ES-I3 (cell line): ENCODE data around the gene NTN4.
"Not testable (repeated sequence)": the region's sequence is repeated elsewhere in the genome, so short reads cannot be mapped to it uniquely, and the experiment has no call there.

Experiments used
- H3K36me3 ChIP-seq: 2 replicates; pipeline ENCODE4 v1.6.1; 2013; ENCODE audit warnings: mild to moderate bottlenecking, low read length, control low read depth, moderate library complexity; ENCODE audit not compliant: insufficient read depth
- H3K4me1 ChIP-seq: 2 replicates; pipeline ENCODE4 v1.6.1; 2013; ENCODE audit warnings: mild to moderate bottlenecking, control low read depth, low read length; ENCODE audit not compliant: insufficient read depth
- H3K9ac ChIP-seq: 2 replicates; pipeline ENCODE4 v1.6.1; 2013; ENCODE audit warnings: low read depth, mild to moderate bottlenecking, low read length, moderate library complexity
- H3K9me3 ChIP-seq: 2 replicates; pipeline ENCODE4 v1.6.1; 2013; ENCODE audit warnings: mild to moderate bottlenecking, low read length, moderate library complexity; ENCODE audit not compliant: control insufficient read depth, insufficient read depth

Gene NTN4

DNA sequence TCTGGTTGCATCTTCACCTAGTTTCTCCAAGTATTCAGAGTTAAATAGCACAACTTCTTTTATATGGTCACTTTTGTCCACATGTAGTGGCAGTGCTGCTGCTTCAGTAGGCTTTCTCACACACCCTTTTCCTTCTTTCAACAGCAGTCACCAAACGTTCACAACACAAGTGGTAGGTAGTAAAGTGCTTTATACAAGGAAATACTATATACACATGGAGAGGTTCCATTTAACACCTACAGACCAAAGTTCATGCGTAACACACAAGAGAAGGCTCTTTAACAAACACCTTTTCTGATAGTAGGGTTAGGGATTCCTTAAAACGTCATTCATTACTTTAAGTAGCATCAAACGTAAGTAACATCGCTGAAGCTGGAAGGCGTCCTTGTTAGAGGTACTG lies 132.2 kb downstream of the NTN4 start:
- Histone ChIP-seq H3K9me3 (no peaks in the 10 kb centered on the region), H3K4me1 (no peaks in the 10 kb centered on the region), H3K9ac (no peak overlapping the region), H3K36me3 (no peaks in the 10 kb centered on the region)

DNA sequence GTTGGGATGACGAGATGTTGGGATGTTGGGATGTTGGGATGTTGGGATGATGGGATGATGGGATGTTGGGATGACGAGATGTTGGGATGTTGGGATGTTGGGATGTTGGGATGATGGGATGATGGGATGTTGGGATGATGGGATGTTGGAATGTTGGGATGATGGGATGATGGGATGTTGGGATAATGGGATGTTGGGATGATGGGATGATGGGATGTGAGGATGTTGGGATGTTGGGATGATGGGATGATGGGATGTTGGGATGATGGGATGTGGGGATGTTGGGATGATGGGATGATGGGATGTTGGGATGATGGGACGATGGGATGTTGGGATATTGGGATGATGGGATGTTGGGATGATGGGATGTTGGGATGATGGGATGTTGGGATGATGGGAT lies 135.9 kb downstream of the NTN4 start:
- H3K36me3 ChIP-seq, H3K4me1 ChIP-seq, H3K9me3 ChIP-seq, H3K9ac ChIP-seq: not testable (repeated sequence)

DNA sequence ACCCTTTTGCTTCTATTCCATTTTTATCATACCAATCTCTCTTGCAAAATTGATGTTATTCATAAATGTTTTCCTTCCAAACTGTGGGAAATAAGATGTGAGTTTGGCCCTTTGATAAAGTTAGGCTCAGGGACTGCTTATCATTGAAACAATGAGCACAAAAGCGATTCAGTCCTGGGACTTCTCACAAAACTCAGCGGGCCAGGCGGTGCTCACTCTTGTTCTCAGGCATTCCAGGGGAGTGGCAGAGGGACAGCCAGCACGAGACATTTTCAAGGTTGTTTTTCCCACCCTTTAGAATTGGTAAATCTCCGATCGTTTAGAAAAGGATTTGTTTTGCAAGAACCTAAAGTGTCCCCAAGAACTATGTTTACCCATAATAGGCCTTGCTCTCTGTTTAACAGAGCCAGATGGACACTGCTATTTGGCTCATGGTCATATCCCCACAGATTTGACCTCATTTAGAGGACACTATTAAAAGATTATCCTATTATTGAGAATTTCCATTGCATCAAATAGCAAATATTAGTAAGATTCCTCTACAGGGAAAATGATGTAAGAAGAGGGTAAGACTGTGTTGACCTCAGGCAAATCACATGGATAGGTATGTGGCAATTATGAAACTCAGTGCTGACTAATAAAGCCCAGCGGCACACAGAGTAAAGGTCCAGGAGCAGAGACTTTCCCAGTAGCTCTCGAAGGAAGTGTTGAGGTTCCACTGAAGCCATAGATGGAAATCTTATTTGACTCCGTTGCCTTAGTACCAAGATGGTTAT lies 136.6 kb downstream of the NTN4 start:
- Histone ChIP-seq H3K9me3 (no peaks in the 10 kb centered on the region; the same call in 1 of the 2 replicates), H3K36me3 (no peaks in the 10 kb centered on the region), H3K9ac (no peak overlapping the region), H3K4me1 (peaks cover 5% of the 10 kb centered on the region)

DNA sequence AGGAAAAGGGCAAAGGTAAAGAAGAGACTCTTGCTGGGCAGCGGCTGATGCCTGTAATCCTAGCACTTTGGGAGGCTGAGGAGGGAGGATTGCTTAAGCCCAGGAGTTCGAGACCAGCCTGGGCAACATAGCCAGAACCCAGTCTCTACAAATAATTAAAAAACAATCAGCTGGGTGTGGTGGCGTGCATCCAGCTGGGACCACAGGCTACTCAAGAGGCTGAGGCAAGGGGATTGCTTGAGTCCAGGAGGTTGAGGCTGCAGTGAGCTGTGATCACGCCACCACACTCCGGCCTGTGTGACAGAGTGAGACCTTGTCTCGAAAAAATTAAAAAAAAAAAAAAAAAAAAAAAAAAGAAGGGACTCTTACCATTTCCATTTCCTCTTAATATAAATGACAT lies 138.9 kb downstream of the NTN4 start:
- Histone ChIP-seq H3K9ac (no peak overlapping the region), H3K36me3 (no peaks in the 10 kb centered on the region), H3K9me3 (no peaks in the 10 kb centered on the region; the same call in 1 of the 2 replicates), H3K4me1 (peaks cover 13% of the 10 kb centered on the region)

DNA sequence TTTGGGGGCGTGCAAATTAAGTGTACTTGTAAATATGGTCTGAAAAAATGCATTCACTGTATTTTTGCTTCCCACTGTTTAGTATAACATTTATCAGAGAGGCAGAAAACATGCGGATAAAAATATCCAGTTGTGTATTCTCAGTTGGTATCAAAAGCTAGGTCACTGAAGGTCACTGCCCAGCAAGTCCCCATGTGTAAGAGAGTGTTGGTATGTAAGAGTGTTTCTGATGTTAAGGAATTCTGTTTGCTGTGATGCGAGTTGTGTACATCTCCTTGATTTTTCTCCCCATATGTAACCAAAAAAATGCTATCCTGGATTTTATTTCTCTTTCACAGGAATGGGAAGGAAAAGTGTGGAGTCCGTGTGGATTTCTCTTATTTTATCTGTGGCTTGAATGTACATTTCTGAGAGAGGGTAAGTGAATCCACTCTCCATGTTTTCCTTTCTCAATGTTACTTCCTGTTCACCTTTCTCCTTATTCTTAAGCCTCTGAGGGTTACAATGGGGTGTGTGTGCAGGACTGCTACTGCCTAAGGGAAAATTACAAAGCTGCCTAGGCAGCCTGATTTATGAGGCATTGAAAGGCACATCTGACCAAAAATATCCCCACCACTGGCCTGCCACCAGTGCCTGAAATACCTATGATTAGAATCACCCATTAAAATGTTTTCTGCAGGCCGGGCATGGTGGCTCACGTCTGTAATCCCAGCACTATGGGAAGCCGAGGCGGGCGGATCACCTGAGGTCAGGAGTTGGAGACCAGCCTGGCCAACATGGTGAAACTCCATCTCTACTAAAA lies 141.4 kb downstream of the NTN4 start:
- Histone ChIP-seq H3K36me3 (no peaks in the 10 kb centered on the region), H3K4me1 (peaks cover 15% of the 10 kb centered on the region), H3K9ac (no peak overlapping the region), H3K9me3 (no peaks in the 10 kb centered on the region; the same call in 1 of the 2 replicates)

DNA sequence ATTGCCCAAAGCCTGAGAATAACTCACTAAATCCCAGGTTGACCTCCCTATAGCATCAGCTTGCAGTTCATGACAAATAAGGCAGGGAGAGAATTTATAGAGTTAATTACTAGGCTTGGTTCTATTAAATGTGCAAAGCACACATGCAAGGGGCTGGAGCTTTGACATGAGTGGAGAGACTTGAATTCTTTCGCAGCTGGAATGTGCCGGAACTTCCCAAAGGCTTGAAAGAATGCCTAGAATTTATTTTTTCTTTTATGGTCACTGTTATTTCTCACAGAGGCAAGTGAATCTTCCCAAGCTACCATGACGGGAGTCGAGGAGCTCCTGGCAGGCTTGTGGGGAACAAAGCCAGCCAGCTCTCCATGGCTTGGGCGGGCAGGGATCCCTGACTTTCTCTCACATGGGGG lies 143.8 kb downstream of the NTN4 start:
- Histone ChIP-seq H3K4me1 (peaks cover 15% of the 10 kb centered on the region), H3K9me3 (no peaks in the 10 kb centered on the region; the same call in 1 of the 2 replicates), H3K36me3 (no peaks in the 10 kb centered on the region), H3K9ac (no peak overlapping the region)

DNA sequence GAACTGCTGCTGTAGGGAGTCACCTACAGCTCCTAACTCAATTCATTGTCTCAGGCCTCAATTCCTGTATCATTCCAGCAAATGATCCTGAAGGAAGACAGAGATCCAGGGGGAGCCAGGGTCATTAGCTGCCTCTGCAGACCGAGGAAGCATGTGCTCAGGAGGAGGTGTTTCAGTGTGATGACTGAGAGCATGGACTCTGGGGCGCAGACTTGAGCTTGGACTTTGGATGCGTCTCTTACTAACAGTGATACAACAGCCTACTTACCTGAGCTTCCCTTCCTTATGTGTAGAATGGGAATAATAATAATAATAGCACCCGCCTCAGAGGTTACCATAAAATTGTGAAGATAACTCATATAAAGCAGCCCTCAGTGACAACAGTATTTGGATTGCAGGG lies 147.3 kb downstream of the NTN4 start:
- H3K36me3 ChIP-seq = no peaks in the 10 kb centered on the region
- no peaks in the 10 kb centered on the region for H3K9me3 ChIP-seq
- H3K9ac ChIP-seq = no peak overlapping the region
- H3K4me1 ChIP-seq = peaks cover 9% of the 10 kb centered on the region; the same call in 1 of the 2 replicates

DNA sequence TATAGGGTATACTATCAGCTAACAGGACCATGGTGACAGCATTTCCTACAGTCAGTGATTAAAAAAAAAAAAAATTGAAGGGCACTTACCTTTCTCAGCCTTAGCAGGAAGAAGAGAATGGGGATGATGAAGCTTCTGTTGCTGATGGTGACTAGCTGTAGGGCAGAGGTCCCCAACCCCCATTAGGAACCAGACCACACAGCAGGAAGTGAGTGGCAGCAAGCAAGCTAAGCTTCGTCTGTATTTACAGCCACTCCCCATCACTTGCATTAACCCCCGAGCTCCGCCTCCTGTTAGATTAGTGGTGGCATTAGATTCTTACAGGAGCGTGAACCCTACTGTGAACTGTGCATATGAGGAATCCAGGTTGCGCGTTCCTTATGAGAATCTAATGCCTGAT lies 148.0 kb downstream of the NTN4 start:
- no peaks in the 10 kb centered on the region for H3K36me3 ChIP-seq
- H3K9me3 ChIP-seq = no peaks in the 10 kb centered on the region
- peaks cover 9% of the 10 kb centered on the region; the same call in 1 of the 2 replicates for H3K4me1 ChIP-seq
- H3K9ac ChIP-seq = no peak overlapping the region

DNA sequence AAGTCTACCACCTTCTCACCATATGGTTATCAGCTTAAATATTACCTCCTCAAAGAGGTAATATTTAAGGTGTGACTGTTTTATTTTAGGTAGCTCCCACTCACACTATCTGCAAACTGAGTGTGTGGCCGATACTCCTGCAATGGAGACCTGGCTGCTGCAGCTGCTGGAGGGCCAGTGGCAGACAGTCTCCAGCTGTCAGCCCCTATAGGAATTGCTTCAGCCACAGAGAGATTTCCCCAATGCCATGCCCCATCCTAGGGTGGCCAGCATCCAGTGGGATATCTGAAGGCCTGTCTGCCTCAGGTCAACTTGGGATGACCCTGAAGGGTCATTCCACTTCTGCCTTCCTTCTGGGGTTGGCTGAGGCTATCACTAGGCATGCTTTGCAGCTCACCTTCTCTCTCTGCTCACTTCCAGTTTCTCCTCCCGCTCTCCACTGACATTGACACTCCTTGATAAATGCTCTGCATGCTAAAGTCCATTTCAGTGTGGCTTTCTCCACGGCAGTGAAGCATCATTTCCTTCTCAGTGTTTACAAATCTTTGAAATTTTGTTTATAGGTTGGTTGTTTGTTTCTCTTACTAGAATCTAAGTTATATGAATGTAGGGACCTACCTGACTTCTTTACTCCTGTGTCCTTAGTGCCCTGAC lies 149.1 kb downstream of the NTN4 start:
- H3K9ac ChIP-seq = no peak overlapping the region
- no peaks in the 10 kb centered on the region for H3K4me1 ChIP-seq
- no peaks in the 10 kb centered on the region for H3K36me3 ChIP-seq
- no peaks in the 10 kb centered on the region for H3K9me3 ChIP-seq

DNA sequence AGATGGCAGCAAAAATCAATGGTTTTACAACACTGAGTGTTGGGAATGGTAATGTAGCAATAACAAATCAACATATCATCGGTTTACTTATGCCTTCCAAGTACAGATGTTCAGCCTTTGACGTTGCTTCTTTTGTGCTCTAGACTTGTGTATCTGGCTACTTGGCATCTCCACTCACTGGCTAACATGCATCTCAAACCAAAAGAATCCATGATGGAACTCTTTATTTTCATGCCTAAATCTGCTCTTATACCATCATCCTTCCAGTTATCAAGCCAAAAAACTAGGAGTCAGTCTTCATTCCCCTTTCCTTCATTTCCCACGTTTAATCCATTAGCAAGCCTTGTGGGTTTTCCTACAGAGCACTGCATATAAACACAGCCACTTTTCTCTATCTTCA lies 150.0 kb downstream of the NTN4 start:
- Histone ChIP-seq H3K9me3 (no peaks in the 10 kb centered on the region), H3K4me1 (no peaks in the 10 kb centered on the region), H3K36me3 (no peaks in the 10 kb centered on the region), H3K9ac (no peak overlapping the region)

DNA sequence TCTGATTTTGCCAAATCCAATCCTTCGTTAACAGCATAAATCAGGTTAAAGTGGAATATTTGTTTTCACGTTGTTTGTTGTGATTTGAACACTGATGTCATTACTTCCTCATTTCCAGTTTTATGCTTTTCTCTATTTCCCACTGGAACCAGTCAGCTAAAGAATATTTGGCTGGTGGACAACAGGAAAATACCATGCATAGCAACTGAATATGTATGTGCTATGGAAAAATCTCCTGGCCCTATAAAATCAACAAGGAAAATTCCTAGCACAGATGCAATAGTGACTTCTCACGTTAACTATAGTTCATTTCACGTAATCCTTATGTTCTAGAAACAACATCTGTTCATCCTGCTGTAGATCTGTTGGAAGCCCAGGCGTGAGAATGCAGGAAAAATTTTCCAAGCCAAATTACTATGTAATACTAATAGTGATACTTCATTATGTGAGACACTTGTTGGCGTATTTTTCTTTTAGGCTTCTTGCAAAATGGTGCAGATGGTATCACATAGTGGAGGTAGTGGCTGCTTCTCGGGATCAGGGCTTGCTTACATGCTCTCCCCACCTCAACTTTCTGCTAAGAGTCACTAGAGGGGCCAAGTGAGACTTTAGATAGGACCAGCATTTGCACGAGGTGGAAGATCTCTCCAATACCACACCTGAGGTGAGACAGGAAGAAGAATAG lies 153.0 kb downstream of the NTN4 start:
- H3K9me3 ChIP-seq = no peaks in the 10 kb centered on the region
- no peaks in the 10 kb centered on the region for H3K4me1 ChIP-seq

DNA sequence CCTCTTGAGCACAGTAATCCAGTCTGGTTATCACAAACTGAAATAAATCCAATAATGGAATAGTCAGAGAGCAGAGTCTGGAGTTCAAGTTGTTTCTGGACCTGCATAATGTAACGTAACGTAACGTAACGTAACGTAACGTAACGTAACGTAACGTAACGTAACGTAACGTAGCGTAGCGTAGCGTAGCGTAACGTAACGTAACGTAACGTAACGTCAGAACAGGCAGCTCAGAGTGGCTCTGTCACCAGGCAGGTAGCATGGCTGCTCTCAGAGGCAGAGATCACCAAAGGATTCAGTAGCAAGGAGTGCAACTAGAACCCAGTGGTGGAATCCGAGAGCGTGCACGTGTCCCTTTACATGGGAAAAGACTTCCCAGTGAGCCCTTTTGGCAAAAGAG lies 153.6 kb downstream of the NTN4 start:
- H3K36me3 ChIP-seq = no peaks in the 10 kb centered on the region
- no peak overlapping the region for H3K9ac ChIP-seq
- no peaks in the 10 kb centered on the region for H3K9me3 ChIP-seq

More for the DNA sequence above, 153.0 kb downstream of the NTN4 start:
- Histone ChIP-seq H3K9ac (no peak overlapping the region), H3K36me3 (no peaks in the 10 kb centered on the region)

DNA sequence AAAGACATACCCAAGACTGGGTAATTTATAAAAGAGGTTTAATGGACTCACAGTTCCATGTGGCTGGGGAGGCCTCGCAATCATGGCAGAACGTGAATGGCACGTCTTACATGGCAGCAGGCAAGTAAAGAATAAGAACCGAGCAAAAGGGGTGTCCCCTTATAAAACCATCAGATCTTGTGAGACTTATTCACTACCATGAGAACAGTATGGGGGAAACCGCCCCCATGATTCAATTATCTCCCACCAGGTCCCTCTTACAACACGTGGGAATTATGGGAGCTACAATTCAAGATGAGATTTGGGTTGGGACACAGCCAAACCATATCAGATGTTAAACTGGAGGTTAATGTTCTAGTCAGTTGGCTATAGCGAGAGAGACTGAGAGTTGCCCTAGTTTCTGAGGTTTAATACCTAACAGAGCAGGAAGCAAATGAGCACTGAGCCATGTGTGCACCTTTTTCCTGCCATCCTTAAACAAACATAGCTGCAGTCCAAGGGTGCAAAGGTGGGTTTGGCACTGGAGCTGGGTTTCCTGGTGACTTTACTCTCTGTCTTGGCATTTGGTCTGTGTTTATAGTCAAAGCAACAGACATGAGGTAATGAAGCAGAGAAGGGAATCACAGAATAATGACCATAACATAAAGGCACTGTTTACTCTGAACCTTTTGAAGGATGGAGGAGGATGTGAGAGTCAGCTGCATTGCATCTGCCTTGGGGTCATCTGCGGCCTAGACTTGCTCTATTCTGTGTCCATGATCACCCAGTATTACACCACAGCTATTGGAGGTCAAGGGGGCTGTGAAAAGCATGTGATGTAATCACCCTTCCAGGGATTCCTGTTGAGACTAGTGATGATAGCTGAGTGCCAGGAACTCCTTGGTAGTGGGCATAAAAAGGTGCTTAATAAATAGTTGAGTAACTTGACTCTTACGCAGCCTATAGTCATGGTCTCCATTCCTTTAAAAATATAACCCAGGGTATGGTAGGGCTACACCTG lies 155.6 kb downstream of the NTN4 start:
- Histone ChIP-seq H3K4me1 (no peaks in the 10 kb centered on the region), H3K36me3 (no peaks in the 10 kb centered on the region), H3K9me3 (no peaks in the 10 kb centered on the region), H3K9ac (no peak overlapping the region)

More for the DNA sequence above, 153.6 kb downstream of the NTN4 start:
- no peaks in the 10 kb centered on the region for H3K4me1 ChIP-seq
